B cell (primary cell): ENCODE results near the gene CDC25B. TPM values are rescaled to one million over a fixed set of nuclear protein-coding genes. Genes with fewer than 3 reads are reported as not detected.

Source experiments
- ATAC-seq: fragments of 200-7000 bp; cut with Tn5 transposase; one replicate; pipeline ENCODE4 v1.10.0; 2021; ENCODE audit warnings: low read depth, mild to moderate bottlenecking, moderate number of reproducible peaks, moderate library complexity
- CTCF ChIA-PET: fragments of 350-600 bp; sonication (Branson Sonifier 250); formaldehyde crosslinking; loops from one replicate; lab custom pipeline; 2021; ENCODE audit warnings: antibody characterized with exemption, inconsistent platforms; lab: Charles Lee
- POLR2A ChIA-PET: fragments of 350-600 bp; sonication (Branson Sonifier 250); formaldehyde crosslinking; loops from one replicate; lab custom pipeline; 2021; ENCODE audit warnings: antibody characterized with exemption; lab: Charles Lee
- DNase-seq: peaks from one replicate; pipeline ENCODE4 v3.0.0; 2013
- H2AFZ ChIP-seq: 2 replicates; pipeline ENCODE4 v1.6.1; 2012; ENCODE audit warnings: mild to moderate bottlenecking, low read depth, low read length; ENCODE audit not compliant: insufficient read depth, poor library complexity, severe bottlenecking
- H3K27ac ChIP-seq, 2 donors: 1 replicate in 1 of 2; 2 replicates in 1 of 2; pipeline ENCODE4 v1.5.1; 2012 to 2013; ENCODE audit warnings: low read length in 2 of 2, mild to moderate bottlenecking in 2 of 2, moderate library complexity in 1 of 2
- H3K27me3 ChIP-seq, 4 experiments: fragments of 200-600 bp in 1 of 4; sonication (generic) in 1 of 4; replicated peaks in 1 of 4; 1 replicate in 2 of 4; 2 replicates in 2 of 4; pipeline versions ENCODE4 v1.6.1 to v1.7.0; 2013 to 2016; ENCODE audit warnings: low read length in 3 of 4, mild to moderate bottlenecking in 2 of 4, mixed read lengths in 1 of 4, moderate library complexity in 1 of 4; ENCODE audit not compliant: insufficient read depth in 4 of 4, control insufficient read depth in 3 of 4; ENCODE audit errors: control extremely low read depth in 1 of 4
- H3K36me3 ChIP-seq, 2 experiments: replicated peaks in 1 of 2; 1 replicate in 1 of 2; 2 replicates in 1 of 2; pipeline versions ENCODE4 v1.6.1 to v1.7.1; 2013; ENCODE audit warnings: low read length in 1 of 2; ENCODE audit not compliant: insufficient read depth in 2 of 2, control insufficient read depth in 1 of 2; ENCODE audit errors: control extremely low read depth in 1 of 2, extremely low read depth in 1 of 2
- H3K4me1 ChIP-seq, 2 donors: fragments of 200-600 bp in 1 of 2; sonication (generic) in 1 of 2; 1 replicate in 1 of 2; 2 replicates in 1 of 2; pipeline versions ENCODE4 v1.5.1 to v1.6.1; 2013 to 2017; ENCODE audit warnings: low read length in 2 of 2; ENCODE audit not compliant: control insufficient read depth in 2 of 2, insufficient read depth in 2 of 2
- H3K4me2 ChIP-seq: replicated peaks from 2 replicates; pipeline ENCODE3; 2012; ENCODE audit warnings: mild to moderate bottlenecking, low read depth, low read length; ENCODE audit not compliant: poor library complexity, severe bottlenecking
- H3K4me3 ChIP-seq, 5 experiments: fragments of 200-600 bp in 1 of 5; sonication (generic) in 1 of 5; 1 replicate in 3 of 5; 2 replicates in 2 of 5; pipeline versions ENCODE4 v1.5.1 to v1.7.0; 2011 to 2016; ENCODE audit warnings: low read length in 4 of 5, mild to moderate bottlenecking in 4 of 5, low read depth in 2 of 5, control low read depth in 1 of 5, moderate library complexity in 1 of 5; ENCODE audit not compliant: insufficient read depth in 1 of 5; ENCODE audit errors: control extremely low read depth in 1 of 5, extremely low read depth in 1 of 5
- H3K79me2 ChIP-seq: fragments of 200-600 bp; sonication (generic); one replicate; pipeline ENCODE4 v1.6.0; 2016; ENCODE audit warnings: low read length; ENCODE audit not compliant: control insufficient read depth, insufficient read depth
- H3K9ac ChIP-seq: fragments of 200-600 bp; sonication (generic); 2 replicates; pipeline ENCODE4 v1.6.1; 2017; ENCODE audit warnings: mild to moderate bottlenecking, low read length, moderate library complexity
- H3K9me3 ChIP-seq, 3 donors: one replicate each; pipeline versions ENCODE4 v1.6.1 to v1.7.1; 2013; ENCODE audit warnings: low read length in 2 of 3; ENCODE audit not compliant: control insufficient read depth in 2 of 3, insufficient read depth in 1 of 3; ENCODE audit errors: control extremely low read depth in 1 of 3
- H4K20me1 ChIP-seq: 2 replicates; pipeline ENCODE4 v1.6.0; 2012; ENCODE audit warnings: mild to moderate bottlenecking, low read length; ENCODE audit not compliant: insufficient read depth, control insufficient read depth, poor library complexity, severe bottlenecking
- H3K27ac Mint-ChIP-seq: one replicate; pipeline ENCODE4 v1.8.0; 2021; ENCODE audit warnings: mixed read lengths
- H3K27me3 Mint-ChIP-seq: one replicate; pipeline ENCODE4 v1.8.0; 2021; ENCODE audit warnings: mixed read lengths
- H3K4me1 Mint-ChIP-seq: one replicate; pipeline ENCODE4 v1.8.0; 2021; ENCODE audit warnings: mixed read lengths
- H3K4me3 Mint-ChIP-seq: one replicate; pipeline ENCODE4 v1.8.0; 2021; ENCODE audit warnings: mixed read lengths
- H3K9me3 Mint-ChIP-seq: one replicate; pipeline ENCODE4 v1.8.0; 2022; ENCODE audit warnings: mixed read lengths; ENCODE audit not compliant: insufficient read depth
- EZH2 ChIP-seq: IDR thresholded peaks from 2 replicates; pipeline ENCODE4 v1.6.1; 2012; ENCODE audit warnings: borderline replicate concordance, low read depth, mild to moderate bottlenecking, moderate library complexity, low read length; ENCODE audit not compliant: insufficient read depth, poor library complexity, severe bottlenecking
- WGBS: methylation state at CpG from one replicate; pipeline ENCODE4 v1.1.5; 2013; ENCODE audit warnings: missing lambda C conversion rate; ENCODE audit not compliant: insufficient coverage; 5-methylcytosine and 5-hydroxymethylcytosine counted together
- intact Hi-C: fragments of 100-400 bp; cut with micrococcal nuclease; formaldehyde crosslinking; loops from one replicate; pipeline ENCODE4 v1.10.0; 2022
- polyA plus RNA-seq: library from polyadenylated mRNA; depleted of rRNA; stranded (reverse); fragments of >200 nt; gene quantifications from 2 replicates; pipeline ENCODE4 v1.2.3, GENCODE V29; 2012
- total RNA-seq, 2 donors: library from RNA; stranded (reverse); fragments of 120-200 nt in 1 of 2; gene quantifications; 1 replicate in 1 of 2; 2 replicates in 1 of 2; pipeline versions ENCODE4 v1.2.3 to v1.2.4, GENCODE V29; 2013 to 2022
- TF ChIP-seq, protein P1 (sequence below): fragments of 200-600 bp; IDR thresholded peaks from one replicate; pipeline ENCODE4 v1.8.0; 2022; ENCODE audit warnings: antibody characterized with exemption, mild to moderate bottlenecking

The CDC25B gene
- total and polyA plus RNA-seq, 2 donors (not counting 1 experiment from before 2014, with no cell fraction given), result 72.3 to 114 TPM

DNA sequence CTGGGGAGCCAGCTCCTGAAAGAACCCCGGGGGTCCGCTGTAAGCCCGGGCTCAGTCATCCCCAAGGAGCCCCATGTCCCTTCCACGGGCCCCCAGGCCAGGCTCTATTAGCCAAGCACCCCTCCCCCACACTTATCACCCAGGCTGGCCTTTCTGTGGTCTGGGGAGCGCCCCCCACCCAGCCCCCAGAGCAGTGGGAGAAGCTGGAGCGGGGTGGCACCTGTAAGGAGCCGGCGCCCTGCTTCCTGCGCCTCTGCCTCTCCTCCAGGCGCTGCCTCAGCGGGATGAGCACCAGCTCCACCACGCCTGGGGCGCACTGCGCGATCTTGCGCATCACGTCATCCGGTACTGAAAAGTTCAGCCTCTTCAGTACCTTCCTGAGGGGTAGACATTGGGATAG lies 17.1 kb upstream of the CDC25B start:
- H3K4me3 ChIP-seq, result no peak overlapping the region
- H3K36me3 ChIP-seq, result no peaks in the 10 kb centered on the region
- WGBS, result 49% methylated on average over 15 of the region's 18 CpGs
- TF ChIP-seq, protein P1, sequence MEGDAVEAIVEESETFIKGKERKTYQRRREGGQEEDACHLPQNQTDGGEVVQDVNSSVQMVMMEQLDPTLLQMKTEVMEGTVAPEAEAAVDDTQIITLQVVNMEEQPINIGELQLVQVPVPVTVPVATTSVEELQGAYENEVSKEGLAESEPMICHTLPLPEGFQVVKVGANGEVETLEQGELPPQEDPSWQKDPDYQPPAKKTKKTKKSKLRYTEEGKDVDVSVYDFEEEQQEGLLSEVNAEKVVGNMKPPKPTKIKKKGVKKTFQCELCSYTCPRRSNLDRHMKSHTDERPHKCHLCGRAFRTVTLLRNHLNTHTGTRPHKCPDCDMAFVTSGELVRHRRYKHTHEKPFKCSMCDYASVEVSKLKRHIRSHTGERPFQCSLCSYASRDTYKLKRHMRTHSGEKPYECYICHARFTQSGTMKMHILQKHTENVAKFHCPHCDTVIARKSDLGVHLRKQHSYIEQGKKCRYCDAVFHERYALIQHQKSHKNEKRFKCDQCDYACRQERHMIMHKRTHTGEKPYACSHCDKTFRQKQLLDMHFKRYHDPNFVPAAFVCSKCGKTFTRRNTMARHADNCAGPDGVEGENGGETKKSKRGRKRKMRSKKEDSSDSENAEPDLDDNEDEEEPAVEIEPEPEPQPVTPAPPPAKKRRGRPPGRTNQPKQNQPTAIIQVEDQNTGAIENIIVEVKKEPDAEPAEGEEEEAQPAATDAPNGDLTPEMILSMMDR, result no peak
- TF ChIP-seq EZH2, result no peak
- H3K27me3 ChIP-seq, result peaks cover 0 to 15% (median 4%) of the 10 kb centered on the region in 4 experiments
- DNase-seq (no peak), ATAC-seq (no peak)
- H3K4me3 Mint-ChIP-seq, result peak overlapping the region; percentile 90
- ChIA-PET POLR2A (interaction anchor here (0.6 to 1.5 kb wide), 2 partner anchors 11 to 21 kb away, joined by 7 read pairs; partner anchors contain the start of gene ADISSP), CTCF (interaction anchor here (1.0 to 5.1 kb wide), 4 partner anchors 7 to 76 kb away, joined by 3 to 38 read pairs (median 7); partner anchors contain the start of genes ADISSP and CENPB)
- no peak overlapping the region for H3K27ac ChIP-seq
- no peak overlapping the region for H3K9ac ChIP-seq
- no peaks in the 10 kb centered on the region for H3K27me3 Mint-ChIP-seq
- H3K4me1 Mint-ChIP-seq, result peaks cover 43% of the 10 kb centered on the region
- peaks cover 5% of the 10 kb centered on the region for H4K20me1 ChIP-seq
- H2AFZ ChIP-seq, result no peak overlapping the region
- peaks cover 29 to 36% of the 10 kb centered on the region in 2 donors for H3K4me1 ChIP-seq
- H3K9me3 ChIP-seq, result no peaks in the 10 kb centered on the region
- H3K27ac Mint-ChIP-seq, result no peak overlapping the region
- intact Hi-C loops, result no loop called here
- no peaks in the 10 kb centered on the region for H3K9me3 Mint-ChIP-seq
- H3K4me2 ChIP-seq, result peak overlapping the region; percentile 99
- no peaks in the 10 kb centered on the region for H3K79me2 ChIP-seq
